DMS153 treated with DMSO at 0.1 percent for 48 hours (cell line): ENCODE results near the gene MS4A7.
A peak's percentile ranks its signal among the peaks of the same experiment; 100 is the strongest.
"Not testable (repeated sequence)": the region's sequence is repeated elsewhere in the genome, so short reads cannot be mapped to it uniquely, and the experiment has no call there.

Source experiments
- DNase-seq: peaks from one replicate; lab custom pipeline; 2025; ENCODE audit not compliant: unreplicated experiment; lab: John Stamatoyannopoulos, UW

The MS4A7 gene

GRCh38 chr11:60378354-60378753 is at the start of gene MS4A7:
Gene MS4A7, plus strand, starts transcription at chr11:60378532. Its CDS starts 4,610 bp downstream, at chr11:60383142.
- DNase-seq = no peak

GRCh38 chr11:60332846-60333245 is 45.5 kb upstream of the MS4A7 start:
- DNase-seq = no peak

GRCh38 chr11:60334005-60334620 is 44.2 kb upstream of the MS4A7 start:
- peak; percentile 26 for DNase-seq

GRCh38 chr11:60336767-60337391 is 41.5 kb upstream of the MS4A7 start:
- DNase-seq = no peak

GRCh38 chr11:60338053-60338452 is 40.3 kb upstream of the MS4A7 start:
- no peak for DNase-seq

- DNase-seq = no peak
Measured at GRCh38 chr11:60339356-60339755, 39.0 kb upstream of the MS4A7 start.

GRCh38 chr11:60343094-60343704 is 35.1 kb upstream of the MS4A7 start:
- DNase-seq = no peak

GRCh38 chr11:60344146-60344545 is 34.2 kb upstream of the MS4A7 start:
- no peak for DNase-seq

- DNase-seq = no peak
Measured at GRCh38 chr11:60345489-60345888, 32.8 kb upstream of the MS4A7 start.

GRCh38 chr11:60347084-60347797 is 31.1 kb upstream of the MS4A7 start:
- DNase-seq = no peak

- DNase-seq = no peak
Measured at GRCh38 chr11:60348116-60348515, 30.2 kb upstream of the MS4A7 start.

GRCh38 chr11:60349990-60350389 is 28.3 kb upstream of the MS4A7 start:
- DNase-seq = no peak

GRCh38 chr11:60357771-60358170 is 20.6 kb upstream of the MS4A7 start:
- DNase-seq = no peak

GRCh38 chr11:60360621-60361020 is 17.7 kb upstream of the MS4A7 start:
- no peak for DNase-seq

GRCh38 chr11:60362241-60362640 is 16.1 kb upstream of the MS4A7 start:
- no peak for DNase-seq

GRCh38 chr11:60363542-60364470 is 14.5 kb upstream of the MS4A7 start:
- DNase-seq = peak; percentile 82

GRCh38 chr11:60366262-60366904 is 11.9 kb upstream of the MS4A7 start:
- not testable (repeated sequence) for DNase-seq

GRCh38 chr11:60367009-60367408 is 11.3 kb upstream of the MS4A7 start:
- DNase-seq = no peak

- DNase-seq = no peak
Measured at GRCh38 chr11:60367896-60368295, 10.4 kb upstream of the MS4A7 start.

GRCh38 chr11:60370252-60370810 is 8.0 kb upstream of the MS4A7 start:
- no peak for DNase-seq
